GM21737 (cell line): Measurements from ENCODE around the gene TUSC2.

Source experiments
- ATAC-seq: cut with Tn5 transposase; IDR thresholded peaks from one replicate; pipeline ENCODE4 v1.9.1; 2021; ENCODE audit warnings: mild to moderate bottlenecking, moderate library complexity; ENCODE audit not compliant: unreplicated experiment

Gene TUSC2

DNA sequence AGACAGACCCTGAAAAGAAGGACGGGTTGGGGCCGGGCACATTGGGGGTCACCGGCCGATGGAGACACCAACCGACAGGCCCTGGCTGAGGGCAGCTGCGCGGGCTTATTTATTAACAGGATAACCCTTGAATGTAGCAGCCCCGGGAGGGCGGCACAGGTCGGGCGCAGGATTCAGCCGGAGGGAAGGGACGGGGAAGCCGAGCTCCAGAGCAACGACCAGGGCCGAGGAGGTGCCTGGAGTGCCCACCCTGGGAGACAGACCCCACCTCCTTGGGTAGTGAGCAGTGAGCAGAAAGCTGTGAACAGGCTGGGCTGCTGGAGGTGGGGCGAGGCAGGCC, 51.3 kb downstream of the TUSC2 start:
- ATAC-seq, result no peak

GRCh38 chr3:50275996-50276761, 51.8 kb downstream of the TUSC2 start:
- ATAC-seq, result no peak

- ATAC-seq, result no peak
Measured at GRCh38 chr3:50275141-50275995, 52.7 kb downstream of the TUSC2 start.
